GF-D8 (cell line): ENCODE data around the gene GCC2.
"Not testable (repeated sequence)": the region's sequence is repeated elsewhere in the genome, so short reads cannot be mapped to it uniquely, and the experiment has no call there.

Experiments
- DNase-seq: peaks from one replicate; lab custom pipeline; 2025; lab: John Stamatoyannopoulos, UW

Gene GCC2

GRCh38 chr2:108444941-108445840 lies 3.8 kb upstream of the GCC2 start:
- DNase-seq = no peak

GRCh38 chr2:108446703-108447102 lies 2.3 kb upstream of the GCC2 start:
- DNase-seq = no peak

GRCh38 chr2:108447947-108448677 lies 894 bp upstream of the GCC2 start:
- DNase-seq = no peak

- DNase-seq = peak; percentile 22
Measured at GRCh38 chr2:108449410-108450130, 564 bp downstream of the GCC2 start.

GRCh38 chr2:108450863-108451262 lies 1.9 kb downstream of the GCC2 start:
- DNase-seq = no peak

- DNase-seq = no peak
Measured at GRCh38 chr2:108451976-108452375, 3.0 kb downstream of the GCC2 start.

GRCh38 chr2:108453530-108453929 lies 4.5 kb downstream of the GCC2 start:
- not testable (repeated sequence) for DNase-seq

- no peak for DNase-seq
Measured at GRCh38 chr2:108454440-108454839, 5.4 kb downstream of the GCC2 start.

GRCh38 chr2:108455571-108455970 lies 6.6 kb downstream of the GCC2 start:
- DNase-seq = no peak

GRCh38 chr2:108458082-108458481 lies 9.1 kb downstream of the GCC2 start:
- DNase-seq = no peak

- no peak for DNase-seq
Measured at GRCh38 chr2:108459441-108459840, 10.4 kb downstream of the GCC2 start.

GRCh38 chr2:108460345-108461037 lies 11.5 kb downstream of the GCC2 start:
- no peak for DNase-seq

- no peak for DNase-seq
Measured at GRCh38 chr2:108477099-108477498, 28.1 kb downstream of the GCC2 start.

- DNase-seq = no peak
Measured at GRCh38 chr2:108485253-108485652, 36.2 kb downstream of the GCC2 start.

GRCh38 chr2:108490506-108491122 lies 41.6 kb downstream of the GCC2 start:
- no peak for DNase-seq

- DNase-seq = no peak
Measured at GRCh38 chr2:108491848-108492247, 42.8 kb downstream of the GCC2 start.

GRCh38 chr2:108492364-108492763 lies 43.4 kb downstream of the GCC2 start:
- DNase-seq = no peak

- DNase-seq = not testable (repeated sequence)
Measured at GRCh38 chr2:108496167-108496566, 47.2 kb downstream of the GCC2 start.

- not testable (repeated sequence) for DNase-seq
Measured at GRCh38 chr2:108507620-108508019, 58.6 kb downstream of the GCC2 start.

- DNase-seq = not testable (repeated sequence)
Measured at GRCh38 chr2:108512431-108512830, 63.4 kb downstream of the GCC2 start.

GRCh38 chr2:108514478-108514877 lies 65.5 kb downstream of the GCC2 start:
- not testable (repeated sequence) for DNase-seq
